ENCODE measurements around the gene PEX14.

GRCh38 chr1:10475510-10475909 lies 760 bp downstream of the PEX14 start:
- TF ChIP-seq POLR2AphosphoS5 (IDR thresholded peaks at IDR 0.05; ENCODE audit: low read depth, low read length) (no peak), FOXP2 (optimal IDR thresholded peaks at IDR 0.05; ENCODE audit: borderline replicate concordance, extremely low read depth, extremely low read length, insufficient read depth) (no peak), SIN3A (IDR thresholded peaks at IDR 0.05; ENCODE audit: borderline replicate concordance, insufficient read depth, low read length) (no peak)
- TF ChIP-seq, protein P1, sequence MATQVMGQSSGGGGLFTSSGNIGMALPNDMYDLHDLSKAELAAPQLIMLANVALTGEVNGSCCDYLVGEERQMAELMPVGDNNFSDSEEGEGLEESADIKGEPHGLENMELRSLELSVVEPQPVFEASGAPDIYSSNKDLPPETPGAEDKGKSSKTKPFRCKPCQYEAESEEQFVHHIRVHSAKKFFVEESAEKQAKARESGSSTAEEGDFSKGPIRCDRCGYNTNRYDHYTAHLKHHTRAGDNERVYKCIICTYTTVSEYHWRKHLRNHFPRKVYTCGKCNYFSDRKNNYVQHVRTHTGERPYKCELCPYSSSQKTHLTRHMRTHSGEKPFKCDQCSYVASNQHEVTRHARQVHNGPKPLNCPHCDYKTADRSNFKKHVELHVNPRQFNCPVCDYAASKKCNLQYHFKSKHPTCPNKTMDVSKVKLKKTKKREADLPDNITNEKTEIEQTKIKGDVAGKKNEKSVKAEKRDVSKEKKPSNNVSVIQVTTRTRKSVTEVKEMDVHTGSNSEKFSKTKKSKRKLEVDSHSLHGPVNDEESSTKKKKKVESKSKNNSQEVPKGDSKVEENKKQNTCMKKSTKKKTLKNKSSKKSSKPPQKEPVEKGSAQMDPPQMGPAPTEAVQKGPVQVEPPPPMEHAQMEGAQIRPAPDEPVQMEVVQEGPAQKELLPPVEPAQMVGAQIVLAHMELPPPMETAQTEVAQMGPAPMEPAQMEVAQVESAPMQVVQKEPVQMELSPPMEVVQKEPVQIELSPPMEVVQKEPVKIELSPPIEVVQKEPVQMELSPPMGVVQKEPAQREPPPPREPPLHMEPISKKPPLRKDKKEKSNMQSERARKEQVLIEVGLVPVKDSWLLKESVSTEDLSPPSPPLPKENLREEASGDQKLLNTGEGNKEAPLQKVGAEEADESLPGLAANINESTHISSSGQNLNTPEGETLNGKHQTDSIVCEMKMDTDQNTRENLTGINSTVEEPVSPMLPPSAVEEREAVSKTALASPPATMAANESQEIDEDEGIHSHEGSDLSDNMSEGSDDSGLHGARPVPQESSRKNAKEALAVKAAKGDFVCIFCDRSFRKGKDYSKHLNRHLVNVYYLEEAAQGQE (IDR thresholded peaks at IDR 0.05; ENCODE audit: insufficient read depth in 1 of 2, low read depth in 2 of 2, low read length in 2 of 2): no peak
